PC-3 (cell line): ENCODE results near the gene YAE1.

Source experiments
- CTCF ChIP-seq: fragments of 300-600 bp; sonication (generic); conservative IDR thresholded peaks from 2 replicates; pipeline ENCODE4 v1.5.1; 2017; ENCODE audit warnings: antibody characterized with exemption, low read depth, mild to moderate bottlenecking, low read length
- EZH2 ChIP-seq: fragments of 300-600 bp; sonication (generic); IDR thresholded peaks from one replicate; pipeline ENCODE4 v1.6.1; 2017; ENCODE audit warnings: antibody characterized with exemption, mild to moderate bottlenecking, low read length; ENCODE audit not compliant: unreplicated experiment
- EZH2phosphoT487 ChIP-seq: fragments of 300-600 bp; sonication (generic); IDR thresholded peaks from 2 replicates; pipeline ENCODE4 v1.6.1; 2018; ENCODE audit warnings: mild to moderate bottlenecking, antibody characterized with exemption, low read length, borderline replicate concordance

DNA sequence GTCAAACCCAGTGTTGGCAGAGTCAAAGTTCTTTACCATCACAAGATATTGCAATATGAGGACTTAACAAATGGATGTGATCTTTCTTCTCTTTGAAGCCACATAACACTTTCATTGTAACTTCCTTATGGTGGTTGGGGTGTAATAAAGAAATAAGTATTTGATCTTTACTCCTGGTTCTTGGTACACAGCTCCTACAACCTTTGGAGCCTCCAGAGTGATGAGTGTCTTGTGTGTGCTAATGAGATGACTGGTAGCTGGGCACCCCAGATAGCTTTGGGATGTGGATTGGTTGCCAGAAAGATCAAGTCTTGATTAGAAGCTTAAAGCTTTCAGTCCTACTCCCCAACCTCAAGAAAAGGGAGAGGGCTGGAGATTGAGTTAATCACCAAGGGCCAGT, 31.1 kb upstream of the YAE1 start:
- TF ChIP-seq CTCF, result no peak
- no peak for TF ChIP-seq EZH2
- TF ChIP-seq EZH2phosphoT487, result no peak
